B cell (primary cell): Measurements from ENCODE around the gene TMEM132E. TPM values are rescaled to one million over a fixed set of nuclear protein-coding genes. Genes with fewer than 3 reads are reported as not detected.

ENCODE experiments used
- ATAC-seq: fragments of 200-7000 bp; cut with Tn5 transposase; one replicate; pipeline ENCODE4 v1.10.0; 2021; ENCODE audit warnings: low read depth, mild to moderate bottlenecking, moderate number of reproducible peaks, moderate library complexity
- CTCF ChIA-PET: fragments of 350-600 bp; sonication (Branson Sonifier 250); formaldehyde crosslinking; loops from one replicate; lab custom pipeline; 2021; ENCODE audit warnings: antibody characterized with exemption, inconsistent platforms; lab: Charles Lee
- POLR2A ChIA-PET: fragments of 350-600 bp; sonication (Branson Sonifier 250); formaldehyde crosslinking; loops from one replicate; lab custom pipeline; 2021; ENCODE audit warnings: antibody characterized with exemption; lab: Charles Lee
- DNase-seq: peaks from one replicate; pipeline ENCODE4 v3.0.0; 2013
- H2AFZ ChIP-seq: 2 replicates; pipeline ENCODE4 v1.6.1; 2012; ENCODE audit warnings: mild to moderate bottlenecking, low read depth, low read length; ENCODE audit not compliant: insufficient read depth, poor library complexity, severe bottlenecking
- H3K27ac ChIP-seq, 2 donors: 1 replicate in 1 of 2; 2 replicates in 1 of 2; pipeline ENCODE4 v1.5.1; 2012 to 2013; ENCODE audit warnings: low read length in 2 of 2, mild to moderate bottlenecking in 2 of 2, moderate library complexity in 1 of 2
- H3K27me3 ChIP-seq, 4 experiments: fragments of 200-600 bp in 1 of 4; sonication (generic) in 1 of 4; replicated peaks in 1 of 4; 1 replicate in 2 of 4; 2 replicates in 2 of 4; pipeline versions ENCODE4 v1.6.1 to v1.7.0; 2013 to 2016; ENCODE audit warnings: low read length in 3 of 4, mild to moderate bottlenecking in 2 of 4, mixed read lengths in 1 of 4, moderate library complexity in 1 of 4; ENCODE audit not compliant: insufficient read depth in 4 of 4, control insufficient read depth in 3 of 4; ENCODE audit errors: control extremely low read depth in 1 of 4
- H3K36me3 ChIP-seq, 2 experiments: replicated peaks in 1 of 2; 1 replicate in 1 of 2; 2 replicates in 1 of 2; pipeline versions ENCODE4 v1.6.1 to v1.7.1; 2013; ENCODE audit warnings: low read length in 1 of 2; ENCODE audit not compliant: insufficient read depth in 2 of 2, control insufficient read depth in 1 of 2; ENCODE audit errors: control extremely low read depth in 1 of 2, extremely low read depth in 1 of 2
- H3K4me1 ChIP-seq, 2 donors: fragments of 200-600 bp in 1 of 2; sonication (generic) in 1 of 2; 1 replicate in 1 of 2; 2 replicates in 1 of 2; pipeline versions ENCODE4 v1.5.1 to v1.6.1; 2013 to 2017; ENCODE audit warnings: low read length in 2 of 2; ENCODE audit not compliant: control insufficient read depth in 2 of 2, insufficient read depth in 2 of 2
- H3K4me2 ChIP-seq: replicated peaks from 2 replicates; pipeline ENCODE3; 2012; ENCODE audit warnings: mild to moderate bottlenecking, low read depth, low read length; ENCODE audit not compliant: poor library complexity, severe bottlenecking
- H3K4me3 ChIP-seq, 5 experiments: fragments of 200-600 bp in 1 of 5; sonication (generic) in 1 of 5; 1 replicate in 3 of 5; 2 replicates in 2 of 5; pipeline versions ENCODE4 v1.5.1 to v1.7.0; 2011 to 2016; ENCODE audit warnings: low read length in 4 of 5, mild to moderate bottlenecking in 4 of 5, low read depth in 2 of 5, control low read depth in 1 of 5, moderate library complexity in 1 of 5; ENCODE audit not compliant: insufficient read depth in 1 of 5; ENCODE audit errors: control extremely low read depth in 1 of 5, extremely low read depth in 1 of 5
- H3K79me2 ChIP-seq: fragments of 200-600 bp; sonication (generic); one replicate; pipeline ENCODE4 v1.6.0; 2016; ENCODE audit warnings: low read length; ENCODE audit not compliant: control insufficient read depth, insufficient read depth
- H3K9ac ChIP-seq: fragments of 200-600 bp; sonication (generic); 2 replicates; pipeline ENCODE4 v1.6.1; 2017; ENCODE audit warnings: mild to moderate bottlenecking, low read length, moderate library complexity
- H3K9me3 ChIP-seq, 3 donors: one replicate each; pipeline versions ENCODE4 v1.6.1 to v1.7.1; 2013; ENCODE audit warnings: low read length in 2 of 3; ENCODE audit not compliant: control insufficient read depth in 2 of 3, insufficient read depth in 1 of 3; ENCODE audit errors: control extremely low read depth in 1 of 3
- H4K20me1 ChIP-seq: 2 replicates; pipeline ENCODE4 v1.6.0; 2012; ENCODE audit warnings: mild to moderate bottlenecking, low read length; ENCODE audit not compliant: insufficient read depth, control insufficient read depth, poor library complexity, severe bottlenecking
- H3K27ac Mint-ChIP-seq: one replicate; pipeline ENCODE4 v1.8.0; 2021; ENCODE audit warnings: mixed read lengths
- H3K27me3 Mint-ChIP-seq: one replicate; pipeline ENCODE4 v1.8.0; 2021; ENCODE audit warnings: mixed read lengths
- H3K4me1 Mint-ChIP-seq: one replicate; pipeline ENCODE4 v1.8.0; 2021; ENCODE audit warnings: mixed read lengths
- H3K4me3 Mint-ChIP-seq: one replicate; pipeline ENCODE4 v1.8.0; 2021; ENCODE audit warnings: mixed read lengths
- H3K9me3 Mint-ChIP-seq: one replicate; pipeline ENCODE4 v1.8.0; 2022; ENCODE audit warnings: mixed read lengths; ENCODE audit not compliant: insufficient read depth
- EZH2 ChIP-seq: IDR thresholded peaks from 2 replicates; pipeline ENCODE4 v1.6.1; 2012; ENCODE audit warnings: borderline replicate concordance, low read depth, mild to moderate bottlenecking, moderate library complexity, low read length; ENCODE audit not compliant: insufficient read depth, poor library complexity, severe bottlenecking
- WGBS: methylation state at CpG from one replicate; pipeline ENCODE4 v1.1.5; 2013; ENCODE audit warnings: missing lambda C conversion rate; ENCODE audit not compliant: insufficient coverage; 5-methylcytosine and 5-hydroxymethylcytosine counted together
- intact Hi-C: fragments of 100-400 bp; cut with micrococcal nuclease; formaldehyde crosslinking; loops from one replicate; pipeline ENCODE4 v1.10.0; 2022
- polyA plus RNA-seq: library from polyadenylated mRNA; depleted of rRNA; stranded (reverse); fragments of >200 nt; gene quantifications from 2 replicates; pipeline ENCODE4 v1.2.3, GENCODE V29; 2012
- total RNA-seq, 2 donors: library from RNA; stranded (reverse); fragments of 120-200 nt in 1 of 2; gene quantifications; 1 replicate in 1 of 2; 2 replicates in 1 of 2; pipeline versions ENCODE4 v1.2.3 to v1.2.4, GENCODE V29; 2013 to 2022
- TF ChIP-seq, protein P1 (sequence below): fragments of 200-600 bp; IDR thresholded peaks from one replicate; pipeline ENCODE4 v1.8.0; 2022; ENCODE audit warnings: antibody characterized with exemption, mild to moderate bottlenecking

The TMEM132E gene
- total and polyA plus RNA-seq, 2 donors (not counting 1 experiment from before 2014, with no cell fraction given), result not detected

DNA sequence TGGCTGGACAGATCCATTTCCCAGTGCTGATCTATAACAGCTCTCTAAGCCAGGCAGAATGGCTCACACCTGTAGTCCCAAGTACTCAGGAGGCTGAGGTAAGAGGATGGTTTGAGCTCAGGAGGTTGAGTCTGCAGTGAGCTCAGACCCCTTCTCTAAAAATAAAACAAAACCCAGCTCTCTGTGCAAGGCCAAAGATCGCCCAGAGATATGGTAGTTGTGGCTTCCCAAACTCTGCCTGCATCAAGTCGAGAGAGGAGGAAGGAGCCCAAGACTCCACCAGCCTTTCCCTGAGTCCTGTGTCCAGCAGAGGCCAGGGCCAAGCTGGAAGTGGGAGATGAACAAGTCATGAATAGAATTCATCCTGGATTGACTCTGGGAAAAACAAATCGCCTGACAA is 88.8 kb downstream of the TMEM132E start:
- ChIA-PET CTCF (no interaction called here), POLR2A (no interaction called here)
- H3K4me1 Mint-ChIP-seq, result no peaks in the 10 kb centered on the region
- no peak for DNase-seq
- H3K27ac Mint-ChIP-seq, result no peak overlapping the region
- H3K27me3 Mint-ChIP-seq, result peaks cover 43% of the 10 kb centered on the region
- H3K27ac ChIP-seq, result no peak overlapping the region
- no peaks in the 10 kb centered on the region for H3K9me3 ChIP-seq
- no peaks in the 10 kb centered on the region for H3K36me3 ChIP-seq
- WGBS, result 47% methylated on average over 2 of the region's 3 CpGs
- no peak overlapping the region for H3K4me3 Mint-ChIP-seq
- H3K4me3 ChIP-seq, result no peak overlapping the region
- no peaks in the 10 kb centered on the region for H3K79me2 ChIP-seq
- no peak overlapping the region for H3K9ac ChIP-seq
- H3K27me3 ChIP-seq, result peaks cover 0 to 6% (median 0%) of the 10 kb centered on the region in 4 experiments
- intact Hi-C loops, result no loop called here
- no peak overlapping the region for H3K4me2 ChIP-seq
- H2AFZ ChIP-seq, result no peak overlapping the region
- ATAC-seq, result no peak
- H3K4me1 ChIP-seq, result no peaks in the 10 kb centered on the region
- H3K9me3 Mint-ChIP-seq, result no peaks in the 10 kb centered on the region
- TF ChIP-seq EZH2, result no peak
- TF ChIP-seq, protein P1, sequence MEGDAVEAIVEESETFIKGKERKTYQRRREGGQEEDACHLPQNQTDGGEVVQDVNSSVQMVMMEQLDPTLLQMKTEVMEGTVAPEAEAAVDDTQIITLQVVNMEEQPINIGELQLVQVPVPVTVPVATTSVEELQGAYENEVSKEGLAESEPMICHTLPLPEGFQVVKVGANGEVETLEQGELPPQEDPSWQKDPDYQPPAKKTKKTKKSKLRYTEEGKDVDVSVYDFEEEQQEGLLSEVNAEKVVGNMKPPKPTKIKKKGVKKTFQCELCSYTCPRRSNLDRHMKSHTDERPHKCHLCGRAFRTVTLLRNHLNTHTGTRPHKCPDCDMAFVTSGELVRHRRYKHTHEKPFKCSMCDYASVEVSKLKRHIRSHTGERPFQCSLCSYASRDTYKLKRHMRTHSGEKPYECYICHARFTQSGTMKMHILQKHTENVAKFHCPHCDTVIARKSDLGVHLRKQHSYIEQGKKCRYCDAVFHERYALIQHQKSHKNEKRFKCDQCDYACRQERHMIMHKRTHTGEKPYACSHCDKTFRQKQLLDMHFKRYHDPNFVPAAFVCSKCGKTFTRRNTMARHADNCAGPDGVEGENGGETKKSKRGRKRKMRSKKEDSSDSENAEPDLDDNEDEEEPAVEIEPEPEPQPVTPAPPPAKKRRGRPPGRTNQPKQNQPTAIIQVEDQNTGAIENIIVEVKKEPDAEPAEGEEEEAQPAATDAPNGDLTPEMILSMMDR, result no peak
- no peaks in the 10 kb centered on the region for H4K20me1 ChIP-seq

DNA sequence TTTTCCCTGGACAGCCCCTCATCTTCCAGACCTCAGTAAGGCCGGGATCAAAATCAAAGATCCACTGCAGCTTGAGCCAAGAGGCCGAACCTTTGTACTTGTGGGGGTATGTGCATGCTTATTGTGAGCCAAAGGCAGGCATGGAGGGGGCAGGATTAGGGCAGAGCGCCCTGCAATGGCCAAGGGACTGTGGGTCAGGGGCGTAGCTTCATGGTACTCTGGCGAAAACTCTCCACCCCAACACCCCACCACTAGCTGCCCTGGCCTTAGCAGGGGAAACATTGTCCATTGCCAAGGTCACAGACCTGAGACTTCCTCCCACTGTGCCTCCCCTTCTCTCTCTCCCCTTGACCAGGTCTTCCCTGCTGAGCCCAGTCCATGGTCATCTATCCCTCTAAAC is 90.1 kb downstream of the TMEM132E start:
- Histone ChIP-seq H3K4me3 (no peak overlapping the region), H3K4me2 (no peak overlapping the region), H3K79me2 (no peaks in the 10 kb centered on the region), H3K36me3 (no peaks in the 10 kb centered on the region), H3K27me3 (peaks cover 0 to 6% (median 0%) of the 10 kb centered on the region in 4 experiments), H4K20me1 (no peaks in the 10 kb centered on the region), H3K9ac (no peak overlapping the region), H2AFZ (no peak overlapping the region), H3K9me3 (no peaks in the 10 kb centered on the region), H3K4me1 (no peaks in the 10 kb centered on the region), H3K27ac (no peak overlapping the region)
- 58% methylated on average over 4 of the region's 5 CpGs for WGBS
- TF ChIP-seq, protein P1, result no peak
- TF ChIP-seq EZH2, result no peak
- POLR2A ChIA-PET, result no interaction called here
- CTCF ChIA-PET, result no interaction called here
- Mint-ChIP-seq H3K4me1 (no peaks in the 10 kb centered on the region), H3K27me3 (peaks cover 51% of the 10 kb centered on the region), H3K4me3 (no peak overlapping the region), H3K9me3 (no peaks in the 10 kb centered on the region), H3K27ac (no peak overlapping the region)
- DNase-seq, result no peak
- ATAC-seq, result no peak
- intact Hi-C loops, result no loop called here
